Left lung (tissue), 10 donors: ENCODE results near the gene ARFIP1. TPM values are rescaled to one million over a fixed set of nuclear protein-coding genes. Genes with fewer than 3 reads are reported as not detected.
A peak's percentile ranks its signal among the peaks of the same experiment; 100 is the strongest.

Experiments used
- ATAC-seq: fragments of 200-7000 bp; cut with Tn5 transposase; one replicate; pipeline ENCODE4 v1.9.1; 2020; ENCODE audit warnings: moderate library complexity
- DNase-seq, 4 donors: peaks; one replicate each; pipeline ENCODE4 v3.0.0-alpha.2; 2013 to 2020
- H3K27ac ChIP-seq, 2 donors: fragments of 200-600 bp; sonication (generic) in 1 of 2; one replicate each; pipeline versions ENCODE4 v1.5.0 to v1.8.0; 2020 to 2021
- H3K27me3 ChIP-seq, 2 donors: fragments of 200-600 bp; sonication (generic) in 1 of 2; one replicate each; pipeline versions ENCODE4 v1.5.0 to v1.8.0; 2020 to 2021
- H3K36me3 ChIP-seq, 2 donors: fragments of 200-600 bp; sonication (generic) in 1 of 2; one replicate each; pipeline versions ENCODE4 v1.5.0 to v1.8.0; 2020 to 2021
- H3K4me1 ChIP-seq, 2 donors: fragments of 200-600 bp; one replicate each; pipeline ENCODE4 v1.8.0; 2021
- H3K4me3 ChIP-seq, 2 donors: fragments of 200-600 bp; sonication (generic) in 1 of 2; one replicate each; pipeline versions ENCODE4 v1.5.0 to v1.8.0; 2020 to 2021; ENCODE audit warnings: mild to moderate bottlenecking in 1 of 2
- H3K9me3 ChIP-seq, 2 donors: fragments of 200-600 bp; sonication (generic) in 1 of 2; one replicate each; pipeline versions ENCODE4 v1.5.0 to v1.8.0; 2020 to 2021
- intact Hi-C, 2 donors: fragments of 100-400 bp; cut with DNase I; formaldehyde crosslinking; loops; one replicate each; pipeline versions ENCODE4 v1.11.2 to v1.14.2; 2022
- polyA plus RNA-seq, 6 donors: library from polyadenylated mRNA; unstranded; fragments of 120-200 nt; gene quantifications; one replicate each; pipeline ENCODE4 v1.2.1, GENCODE V29; 2013; ENCODE audit not compliant: insufficient read length in 6 of 6
- total RNA-seq, 2 donors: library from RNA; stranded (reverse); fragmentation: NEBNext Ultra II Directional; extraction: Animal tissue kit (Norgen Biotek cat#: 25700); gene quantifications; one replicate each; pipeline ENCODE4 v1.2.1, GENCODE V29; 2021
- TF ChIP-seq, protein P1 (sequence below), 2 donors: fragments of 200-600 bp; sonication (generic) in 1 of 2; IDR thresholded peaks; one replicate each; pipeline versions ENCODE4 v1.5.0 to v1.8.0; 2021; ENCODE audit warnings: antibody characterized with exemption in 2 of 2
- donor health status: DM: no; HTN: yes; CAD: no.
- donor health status: DM: no; HTN: no; CAD: no.

ARFIP1 gene
- total and polyA plus RNA-seq, 8 donors = 34.7 to 48.9 (median 45.5) TPM

DNA sequence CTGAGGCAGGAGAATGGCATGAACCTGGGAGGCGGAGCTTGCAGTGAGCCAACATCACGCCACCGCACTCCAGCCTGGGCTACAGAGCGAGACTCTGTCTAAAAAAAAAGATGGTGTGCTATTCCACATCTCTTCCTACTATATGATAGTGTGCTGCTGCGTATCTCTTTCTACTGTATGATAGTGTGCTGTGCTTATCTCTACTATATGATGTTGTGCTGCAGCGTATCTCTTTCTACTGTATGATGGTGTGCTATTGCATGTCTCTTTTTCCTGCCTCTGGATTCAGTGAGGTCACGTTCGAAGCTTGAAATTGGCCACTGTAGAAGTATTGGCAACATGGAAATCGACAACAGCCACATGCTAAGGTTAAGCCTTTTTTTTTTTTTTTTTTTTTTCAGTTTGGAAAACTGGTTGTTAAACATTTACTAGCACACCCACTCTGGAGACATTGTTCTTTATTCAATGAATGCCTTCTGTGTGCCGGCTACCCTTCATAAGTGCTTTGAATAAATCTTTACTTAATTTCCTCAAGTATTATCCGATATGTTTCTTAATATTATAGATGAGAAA lies 31.0 kb downstream of the ARFIP1 start:
- TF ChIP-seq, protein P1, sequence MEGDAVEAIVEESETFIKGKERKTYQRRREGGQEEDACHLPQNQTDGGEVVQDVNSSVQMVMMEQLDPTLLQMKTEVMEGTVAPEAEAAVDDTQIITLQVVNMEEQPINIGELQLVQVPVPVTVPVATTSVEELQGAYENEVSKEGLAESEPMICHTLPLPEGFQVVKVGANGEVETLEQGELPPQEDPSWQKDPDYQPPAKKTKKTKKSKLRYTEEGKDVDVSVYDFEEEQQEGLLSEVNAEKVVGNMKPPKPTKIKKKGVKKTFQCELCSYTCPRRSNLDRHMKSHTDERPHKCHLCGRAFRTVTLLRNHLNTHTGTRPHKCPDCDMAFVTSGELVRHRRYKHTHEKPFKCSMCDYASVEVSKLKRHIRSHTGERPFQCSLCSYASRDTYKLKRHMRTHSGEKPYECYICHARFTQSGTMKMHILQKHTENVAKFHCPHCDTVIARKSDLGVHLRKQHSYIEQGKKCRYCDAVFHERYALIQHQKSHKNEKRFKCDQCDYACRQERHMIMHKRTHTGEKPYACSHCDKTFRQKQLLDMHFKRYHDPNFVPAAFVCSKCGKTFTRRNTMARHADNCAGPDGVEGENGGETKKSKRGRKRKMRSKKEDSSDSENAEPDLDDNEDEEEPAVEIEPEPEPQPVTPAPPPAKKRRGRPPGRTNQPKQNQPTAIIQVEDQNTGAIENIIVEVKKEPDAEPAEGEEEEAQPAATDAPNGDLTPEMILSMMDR (IDR thresholded peaks at IDR 0.05) = no peak
- intact Hi-C loops = no loop called here
- no peak overlapping the region for H3K4me3 ChIP-seq
- no peaks in the 10 kb centered on the region for H3K36me3 ChIP-seq
- ATAC-seq (peak; percentile 40), DNase-seq (no peak)
- H3K27ac ChIP-seq = no peak overlapping the region
- no peaks in the 10 kb centered on the region for H3K27me3 ChIP-seq
- H3K4me1 ChIP-seq = peaks cover 5 to 17% of the 10 kb centered on the region in 2 donors
- peaks cover 0 to 10% of the 10 kb centered on the region in 2 donors for H3K9me3 ChIP-seq

DNA sequence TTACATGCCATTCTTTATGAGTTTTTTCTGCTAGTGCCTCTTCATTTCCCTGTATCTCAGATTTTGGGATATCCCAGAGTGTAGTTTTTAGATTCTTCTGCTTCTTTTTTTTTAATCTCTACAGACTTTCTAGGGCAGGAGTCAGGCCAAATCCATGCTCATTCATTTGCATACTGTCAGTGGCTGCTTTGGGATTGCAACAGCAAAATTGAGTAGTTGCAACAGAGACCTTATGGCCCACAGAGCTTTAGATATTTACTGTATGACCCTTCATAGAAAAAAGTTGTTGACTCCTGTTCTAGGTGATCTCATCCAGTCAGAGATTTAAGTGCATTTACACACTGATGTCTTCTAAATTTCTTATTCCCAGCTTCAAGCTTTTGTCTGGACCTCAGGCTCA lies 35.3 kb downstream of the ARFIP1 start:
- DNase-seq (no peak), ATAC-seq (peak; percentile 52)
- Histone ChIP-seq H3K4me3 (no peak overlapping the region), H3K27me3 (no peaks in the 10 kb centered on the region), H3K27ac (no peak overlapping the region), H3K36me3 (peaks cover 0 to 7% of the 10 kb centered on the region in 2 donors), H3K9me3 (peaks cover 0 to 10% of the 10 kb centered on the region in 2 donors), H3K4me1 (peaks cover 0 to 20% of the 10 kb centered on the region in 2 donors)
- intact Hi-C loops = no loop called here
- TF ChIP-seq, protein P1 (IDR thresholded peaks at IDR 0.05) = no peak

DNA sequence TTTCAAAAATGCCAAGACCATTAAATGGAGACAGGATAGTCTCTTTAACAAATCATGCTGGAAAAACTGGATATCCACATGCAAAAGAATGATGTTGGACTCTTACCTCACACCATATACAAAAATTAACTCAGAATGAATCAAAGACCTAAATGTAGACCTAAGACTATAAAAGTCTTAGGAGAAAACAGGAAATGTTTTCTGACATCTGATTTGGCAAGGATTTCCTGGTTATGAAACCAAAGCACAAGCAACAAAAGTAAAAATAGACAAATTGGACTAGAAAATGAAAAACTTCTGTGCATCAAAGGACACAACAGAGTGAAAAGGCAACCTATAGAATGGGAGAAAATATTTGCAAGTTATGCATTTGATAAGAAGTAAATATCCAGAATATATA lies 37.6 kb downstream of the ARFIP1 start:
- intact Hi-C loops = no loop called here
- H3K4me3 ChIP-seq = no peak overlapping the region
- DNase-seq = no peak
- peaks cover 0 to 20% of the 10 kb centered on the region in 2 donors for H3K4me1 ChIP-seq
- no peak for ATAC-seq
- peaks cover 0 to 8% of the 10 kb centered on the region in 2 donors for H3K36me3 ChIP-seq
- H3K27ac ChIP-seq = peak overlapping the region in 1 of 2 donors; percentile 30
- no peaks in the 10 kb centered on the region for H3K27me3 ChIP-seq
- TF ChIP-seq, protein P1 (IDR thresholded peaks at IDR 0.05) = no peak
- peaks cover 0 to 10% of the 10 kb centered on the region in 2 donors for H3K9me3 ChIP-seq

DNA sequence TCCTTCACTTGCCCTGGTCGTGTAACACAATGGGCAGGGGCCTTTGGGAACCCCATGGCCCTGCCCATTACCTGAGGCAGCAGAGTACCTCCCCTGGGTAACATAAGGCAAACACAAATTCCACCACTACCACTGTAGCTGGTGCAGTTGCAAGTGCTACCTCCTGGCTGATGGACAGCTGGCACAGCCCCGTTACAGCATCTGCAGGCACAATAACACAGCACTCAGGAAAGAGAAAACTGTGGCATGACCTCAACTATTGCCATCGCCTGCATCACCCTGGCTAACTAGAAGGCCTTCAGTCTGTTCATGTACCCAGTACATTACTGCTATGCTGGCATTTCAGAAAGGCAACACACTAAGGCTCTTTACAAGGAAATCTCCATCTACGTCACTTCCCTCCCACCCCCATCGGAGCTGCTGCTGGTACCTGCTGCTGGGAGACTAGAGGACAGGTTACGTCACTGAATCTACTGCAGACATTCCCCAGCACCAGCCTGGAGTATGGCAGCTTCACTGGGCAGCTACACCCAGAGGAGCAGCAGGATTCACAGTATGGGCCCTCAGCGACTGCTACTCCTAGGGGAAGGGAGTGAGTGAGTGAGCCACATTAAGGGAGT lies 39.4 kb downstream of the ARFIP1 start:
- intact Hi-C loops = no loop called here
- DNase-seq = no peak
- Histone ChIP-seq H3K4me3 (no peak overlapping the region), H3K4me1 (peaks cover 0 to 20% of the 10 kb centered on the region in 2 donors), H3K36me3 (peaks cover 0 to 8% of the 10 kb centered on the region in 2 donors), H3K27me3 (no peaks in the 10 kb centered on the region), H3K27ac (no peak overlapping the region), H3K9me3 (peaks cover 0 to 3% of the 10 kb centered on the region in 2 donors)
- TF ChIP-seq, protein P1 (IDR thresholded peaks at IDR 0.05) = no peak
- no peak for ATAC-seq

DNA sequence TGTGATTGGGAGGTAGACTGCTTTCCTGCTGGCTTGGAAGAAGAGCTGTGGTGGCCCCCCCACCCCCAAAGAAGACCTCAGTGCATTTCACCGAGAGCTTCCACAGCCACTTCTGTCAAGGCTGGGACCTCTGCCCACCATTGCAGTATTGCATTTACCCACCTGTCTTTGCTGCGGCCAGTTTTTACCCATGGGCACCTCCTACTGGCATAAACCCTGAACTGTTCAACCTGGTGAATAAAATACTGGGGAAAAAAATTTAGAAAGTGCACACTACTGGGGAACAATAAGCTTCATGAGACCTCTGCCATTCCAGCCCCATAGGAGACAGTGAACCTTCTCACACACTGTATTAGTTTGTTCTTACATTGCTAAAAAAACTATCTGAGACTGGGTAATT lies 40.3 kb downstream of the ARFIP1 start:
- ATAC-seq (no peak), DNase-seq (no peak)
- no peak overlapping the region for H3K27ac ChIP-seq
- TF ChIP-seq, protein P1 (IDR thresholded peaks at IDR 0.05) = no peak
- intact Hi-C loops = no loop called here
- H3K9me3 ChIP-seq = no peaks in the 10 kb centered on the region
- no peak overlapping the region for H3K4me3 ChIP-seq
- H3K27me3 ChIP-seq = no peaks in the 10 kb centered on the region
- H3K36me3 ChIP-seq = peaks cover 0 to 8% of the 10 kb centered on the region in 2 donors
- peaks cover 0 to 12% of the 10 kb centered on the region in 2 donors for H3K4me1 ChIP-seq
